ENCODE results near the gene SLC6A20.

SLC6A20 gene

GRCh38 chr3:45771166-45771775 is 25.1 kb downstream of the SLC6A20 start:
- H3K4me3 ChIP-seq (ENCODE audit: low read length), result no peak overlapping the region
- no peak for DNase-seq (ENCODE audit: low read depth)
- TF ChIP-seq CTCF (conservative IDR thresholded peaks at IDR 0.05; ENCODE audit: low read length), result no peak

GRCh38 chr3:45765958-45766357 is 30.4 kb downstream of the SLC6A20 start:
- no peak overlapping the region for H3K4me3 ChIP-seq (ENCODE audit: low read length)
- TF ChIP-seq CTCF (conservative IDR thresholded peaks at IDR 0.05; ENCODE audit: low read length), result no peak
- DNase-seq (ENCODE audit: low read depth), result no peak

- no peak for DNase-seq (ENCODE audit: low read depth)
- TF ChIP-seq CTCF (conservative IDR thresholded peaks at IDR 0.05; ENCODE audit: low read length), result no peak
- no peak overlapping the region for H3K4me3 ChIP-seq (ENCODE audit: low read length)
Observed at GRCh38 chr3:45765266-45765851, 31.0 kb downstream of the SLC6A20 start.

DNA sequence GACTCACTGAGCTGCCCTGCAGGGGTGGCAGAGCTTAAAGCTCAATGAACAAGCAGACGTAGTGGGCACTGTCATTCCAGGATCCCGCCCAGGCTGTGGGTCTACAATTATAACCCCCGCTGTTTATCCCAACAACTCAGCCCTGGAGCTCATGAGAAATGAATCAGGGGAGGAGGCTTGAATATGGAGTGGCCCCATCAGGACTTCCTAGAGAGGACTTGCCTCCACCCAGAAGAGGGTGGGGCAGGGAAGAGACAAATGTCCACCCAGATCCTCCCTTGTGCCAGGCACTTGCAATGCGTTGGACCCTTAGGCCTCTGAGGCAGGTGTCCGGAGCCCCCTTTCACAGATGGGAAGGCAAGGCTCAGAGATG is 33.0 kb downstream of the SLC6A20 start:
- no peak for DNase-seq (ENCODE audit: low read depth)
- no peak overlapping the region for H3K4me3 ChIP-seq (ENCODE audit: low read length)
- TF ChIP-seq CTCF (conservative IDR thresholded peaks at IDR 0.05; ENCODE audit: low read length), result no peak

GRCh38 chr3:45762647-45763302 is 33.6 kb downstream of the SLC6A20 start:
- no peak for TF ChIP-seq CTCF (conservative IDR thresholded peaks at IDR 0.05; ENCODE audit: low read length)
- DNase-seq (ENCODE audit: low read depth), result no peak
- H3K4me3 ChIP-seq (ENCODE audit: low read length), result no peak overlapping the region

- TF ChIP-seq CTCF (conservative IDR thresholded peaks at IDR 0.05; ENCODE audit: low read length), result no peak
- H3K4me3 ChIP-seq (ENCODE audit: low read length), result no peak overlapping the region
- DNase-seq (ENCODE audit: low read depth), result no peak
Observed at GRCh38 chr3:45761831-45762230, 34.5 kb downstream of the SLC6A20 start.
